Astrocyte (in vitro differentiated cells and primary cell): ENCODE data around the gene ATRIP. TPM values are rescaled to one million over a fixed set of nuclear protein-coding genes. Genes with fewer than 3 reads are reported as not detected.

ENCODE experiments used
- DNase-seq: peaks from one replicate; pipeline ENCODE4 v3.0.0-alpha.2; 2010; ENCODE audit warnings: low read depth
- FAIRE-seq: peaks from 2 replicates; lab custom pipeline; 2011; peaks lifted over from hg19 to GRCh38; lab: Jason Lieb, UNC
- H2AFZ ChIP-seq: 2 replicates; pipeline ENCODE4 v1.6.0; 2012; ENCODE audit warnings: low read depth, low read length, inconsistent platforms
- H3K27ac ChIP-seq: 2 replicates; pipeline ENCODE4 v1.5.1; 2011; ENCODE audit warnings: low read depth, low read length, inconsistent platforms
- H3K27me3 ChIP-seq: 2 replicates; pipeline ENCODE4 v1.6.0; 2011; ENCODE audit warnings: low read length, inconsistent platforms; ENCODE audit not compliant: insufficient read depth
- H3K36me3 ChIP-seq: 2 replicates; pipeline ENCODE4 v1.5.1; 2011; ENCODE audit warnings: low read length, inconsistent platforms; ENCODE audit not compliant: insufficient read depth
- H3K4me1 ChIP-seq: 2 replicates; pipeline ENCODE4 v1.5.1; 2011; ENCODE audit warnings: low read length, inconsistent platforms; ENCODE audit not compliant: insufficient read depth
- H3K4me2 ChIP-seq: 2 replicates; pipeline ENCODE4 v1.6.0; 2012; ENCODE audit warnings: low read length, inconsistent platforms
- H3K4me3 ChIP-seq: 2 replicates; pipeline ENCODE4 v1.5.1; 2011; ENCODE audit warnings: low read depth, mild to moderate bottlenecking, low read length, inconsistent platforms; ENCODE audit not compliant: insufficient read depth
- H3K79me2 ChIP-seq: 2 replicates; pipeline ENCODE4 v1.6.0; 2012; ENCODE audit warnings: mild to moderate bottlenecking, low read length, inconsistent platforms; ENCODE audit not compliant: insufficient read depth
- H3K9ac ChIP-seq: 2 replicates; pipeline ENCODE4 v1.6.0; 2012; ENCODE audit warnings: mild to moderate bottlenecking, low read length, inconsistent platforms
- H3K9me3 ChIP-seq: 2 replicates; pipeline ENCODE4 v1.5.1; 2012; ENCODE audit warnings: low read depth, mild to moderate bottlenecking, low read length, inconsistent platforms; ENCODE audit not compliant: insufficient read depth
- H4K20me1 ChIP-seq: 2 replicates; pipeline ENCODE4 v1.6.0; 2012; ENCODE audit warnings: low read length, inconsistent platforms; ENCODE audit not compliant: insufficient read depth
- H3K27ac Mint-ChIP-seq: one replicate; pipeline ENCODE4 v1.8.0; 2021; ENCODE audit warnings: mild to moderate bottlenecking, mixed read lengths; ENCODE audit not compliant: unreplicated experiment
- H3K27me3 Mint-ChIP-seq: one replicate; pipeline ENCODE4 v1.8.0; 2021; ENCODE audit warnings: low read depth, mixed read lengths; ENCODE audit not compliant: unreplicated experiment
- H3K36me3 Mint-ChIP-seq: one replicate; pipeline ENCODE4 v1.8.0; 2021; ENCODE audit warnings: low read depth, mixed read lengths; ENCODE audit not compliant: unreplicated experiment
- H3K4me1 Mint-ChIP-seq: one replicate; pipeline ENCODE4 v1.8.0; 2021; ENCODE audit warnings: low read depth, mixed read lengths; ENCODE audit not compliant: unreplicated experiment
- H3K4me3 Mint-ChIP-seq: one replicate; pipeline ENCODE4 v1.8.0; 2021; ENCODE audit warnings: mild to moderate bottlenecking, moderate library complexity, mixed read lengths; ENCODE audit not compliant: unreplicated experiment
- H3K9me3 Mint-ChIP-seq: one replicate; pipeline ENCODE4 v1.8.0; 2021; ENCODE audit warnings: mild to moderate bottlenecking, mixed read lengths; ENCODE audit not compliant: unreplicated experiment
- CTCF ChIP-seq: IDR thresholded peaks from 2 replicates; pipeline ENCODE4 v1.5.1; 2011; ENCODE audit warnings: low read depth, mild to moderate bottlenecking, inconsistent platforms, low read length, moderate library complexity; ENCODE audit not compliant: insufficient read depth
- EZH2 ChIP-seq: IDR thresholded peaks from 2 replicates; pipeline ENCODE4 v1.6.1; 2012; ENCODE audit warnings: mild to moderate bottlenecking, low read length, inconsistent platforms; ENCODE audit not compliant: insufficient read depth
- total RNA-seq: library from RNA; stranded (reverse); gene quantifications from 2 replicates; pipeline ENCODE4 v1.2.1, GENCODE V29; 2021

The ATRIP gene
- total RNA-seq, 1 donor from 2014 or later, result 6.2 TPM

GRCh38 chr3:48463703-48464102 lies 17.2 kb downstream of the ATRIP start:
- FAIRE-seq (no peak), DNase-seq (no peak)
- H3K36me3 Mint-ChIP-seq, result peaks cover 24% of the 10 kb centered on the region
- peaks cover 11% of the 10 kb centered on the region for H3K4me1 Mint-ChIP-seq
- TF ChIP-seq CTCF (no peak), EZH2 (no peak)
- peaks cover 26% of the 10 kb centered on the region for H3K4me1 ChIP-seq
- no peaks in the 10 kb centered on the region for H3K27me3 Mint-ChIP-seq
- H3K27ac Mint-ChIP-seq, result no peak overlapping the region
- no peaks in the 10 kb centered on the region for H3K9me3 ChIP-seq
- H3K36me3 ChIP-seq, result peaks cover 33% of the 10 kb centered on the region
- no peak overlapping the region for H3K4me3 Mint-ChIP-seq
- no peaks in the 10 kb centered on the region for H3K27me3 ChIP-seq
- H3K4me3 ChIP-seq, result no peak overlapping the region
- H2AFZ ChIP-seq, result no peak overlapping the region
- no peaks in the 10 kb centered on the region for H3K9me3 Mint-ChIP-seq
- peaks cover 26% of the 10 kb centered on the region for H3K79me2 ChIP-seq
- peaks cover 10% of the 10 kb centered on the region for H4K20me1 ChIP-seq
- no peak overlapping the region for H3K27ac ChIP-seq
- H3K4me2 ChIP-seq, result no peak overlapping the region
- no peak overlapping the region for H3K9ac ChIP-seq

GRCh38 chr3:48464713-48465221 lies 18.2 kb downstream of the ATRIP start:
- H3K4me1 ChIP-seq, result peaks cover 26% of the 10 kb centered on the region
- DNase-seq (no peak), FAIRE-seq (no peak)
- no peak overlapping the region for H3K4me3 Mint-ChIP-seq
- H3K9me3 Mint-ChIP-seq, result no peaks in the 10 kb centered on the region
- peaks cover 23% of the 10 kb centered on the region for H3K36me3 ChIP-seq
- peaks cover 14% of the 10 kb centered on the region for H4K20me1 ChIP-seq
- H3K4me3 ChIP-seq, result no peak overlapping the region
- TF ChIP-seq EZH2, result no peak
- TF ChIP-seq CTCF, result no peak
- peak overlapping the region; percentile 94 for H3K27ac Mint-ChIP-seq
- H3K4me2 ChIP-seq, result peak overlapping the region; percentile 87
- peaks cover 11% of the 10 kb centered on the region for H3K4me1 Mint-ChIP-seq
- H3K27ac ChIP-seq, result peak overlapping the region; percentile 100
- no peaks in the 10 kb centered on the region for H3K27me3 ChIP-seq
- peaks cover 37% of the 10 kb centered on the region for H3K79me2 ChIP-seq
- H3K36me3 Mint-ChIP-seq, result peaks cover 21% of the 10 kb centered on the region
- no peaks in the 10 kb centered on the region for H3K9me3 ChIP-seq
- no peak overlapping the region for H2AFZ ChIP-seq
- no peaks in the 10 kb centered on the region for H3K27me3 Mint-ChIP-seq
- peak overlapping the region; percentile 97 for H3K9ac ChIP-seq

GRCh38 chr3:48465237-48465530 lies 18.6 kb downstream of the ATRIP start:
- TF ChIP-seq EZH2 (no peak), CTCF (no peak)
- no peak for FAIRE-seq

More at GRCh38 chr3:48465237-48465530, 18.6 kb downstream of the ATRIP start:
- Histone ChIP-seq H4K20me1 (peaks cover 14% of the 10 kb centered on the region), H3K9ac (peak overlapping the region; percentile 97), H3K4me3 (no peak overlapping the region), H3K9me3 (no peaks in the 10 kb centered on the region), H3K27ac (peak overlapping the region; percentile 100), H3K27me3 (no peaks in the 10 kb centered on the region), H3K4me1 (peaks cover 26% of the 10 kb centered on the region), H3K36me3 (peaks cover 21% of the 10 kb centered on the region), H3K79me2 (peaks cover 41% of the 10 kb centered on the region), H3K4me2 (peak overlapping the region; percentile 87), H2AFZ (no peak overlapping the region)
- H3K27ac Mint-ChIP-seq, result peak overlapping the region; percentile 94
- H3K36me3 Mint-ChIP-seq, result peaks cover 22% of the 10 kb centered on the region
- DNase-seq, result no peak
- H3K4me3 Mint-ChIP-seq, result no peak overlapping the region
- peaks cover 14% of the 10 kb centered on the region for H3K4me1 Mint-ChIP-seq
- no peaks in the 10 kb centered on the region for H3K27me3 Mint-ChIP-seq
- no peaks in the 10 kb centered on the region for H3K9me3 Mint-ChIP-seq
